HEK293 (cell line): ENCODE results near the gene ARIH1.
A peak's percentile ranks its signal among the peaks of the same experiment; 100 is the strongest.

ENCODE experiments used
- BCL11A ChIP-seq: fragments of 450-650 bp; formaldehyde crosslinking; IDR thresholded peaks from 2 replicates; pipeline ENCODE4 v1.5.1; 2016; ENCODE audit warnings: low read depth, missing biosample characterization, missing genetic modification characterization
- INSM2 ChIP-seq: fragments of 450-650 bp; formaldehyde crosslinking; IDR thresholded peaks from 2 replicates; pipeline ENCODE4 v1.5.1; 2016; ENCODE audit warnings: missing biosample characterization, missing genetic modification characterization
- KLF10 ChIP-seq: fragments of 450-650 bp; IDR thresholded peaks from 2 replicates; pipeline ENCODE4 v1.5.1; 2018; ENCODE audit warnings: missing biosample characterization, mild to moderate bottlenecking, missing genetic modification characterization
- KLF17 ChIP-seq: fragments of 450-650 bp; formaldehyde crosslinking; IDR thresholded peaks from 2 replicates; pipeline ENCODE4 v1.5.1; 2016; ENCODE audit warnings: missing biosample characterization, missing genetic modification characterization
- KLF8 ChIP-seq: fragments of 450-650 bp; formaldehyde crosslinking; IDR thresholded peaks from 2 replicates; pipeline ENCODE4 v1.5.1; 2016; ENCODE audit warnings: missing biosample characterization, missing genetic modification characterization
- KLF9 ChIP-seq: fragments of 450-650 bp; formaldehyde crosslinking; IDR thresholded peaks from 2 replicates; pipeline ENCODE4 v1.5.1; 2016; ENCODE audit warnings: missing biosample characterization, missing genetic modification characterization, low read depth
- OSR2 ChIP-seq: fragments of 450-650 bp; formaldehyde crosslinking; IDR thresholded peaks from 2 replicates; pipeline ENCODE4 v1.5.1; 2016; ENCODE audit warnings: missing biosample characterization, missing genetic modification characterization
- SP2 ChIP-seq: fragments of 450-650 bp; formaldehyde crosslinking; IDR thresholded peaks from 2 replicates; pipeline ENCODE4 v1.5.1; 2016; ENCODE audit warnings: missing biosample characterization, missing genetic modification characterization
- SP3 ChIP-seq: fragments of 450-650 bp; formaldehyde crosslinking; IDR thresholded peaks from 2 replicates; pipeline ENCODE4 v1.5.1; 2016; ENCODE audit warnings: missing biosample characterization, missing genetic modification characterization
- WT1 ChIP-seq: fragments of 450-650 bp; formaldehyde crosslinking; IDR thresholded peaks from 2 replicates; pipeline ENCODE4 v1.5.1; 2016; ENCODE audit warnings: missing biosample characterization, missing genetic modification characterization
- ZBTB20 ChIP-seq: fragments of 450-650 bp; formaldehyde crosslinking; IDR thresholded peaks from 2 replicates; pipeline ENCODE4 v1.5.1; 2016; ENCODE audit warnings: missing biosample characterization, missing genetic modification characterization
- ZBTB44 ChIP-seq: fragments of 450-650 bp; IDR thresholded peaks from 2 replicates; pipeline ENCODE4 v1.5.1; 2018; ENCODE audit warnings: missing biosample characterization, mild to moderate bottlenecking, missing genetic modification characterization
- ZEB2 ChIP-seq: fragments of 450-650 bp; formaldehyde crosslinking; IDR thresholded peaks from 2 replicates; pipeline ENCODE4 v1.5.1; 2016; ENCODE audit warnings: missing biosample characterization, missing genetic modification characterization
- ZNF10 ChIP-seq: fragments of 450-650 bp; formaldehyde crosslinking; IDR thresholded peaks from 2 replicates; pipeline ENCODE4 v1.5.1; 2017; ENCODE audit warnings: missing biosample characterization, missing genetic modification characterization
- ZNF335 ChIP-seq: fragments of 450-650 bp; formaldehyde crosslinking; conservative IDR thresholded peaks from 2 replicates; pipeline ENCODE4 v1.5.1; 2016; ENCODE audit warnings: missing biosample characterization, missing genetic modification characterization
- ZNF341 ChIP-seq: fragments of 450-650 bp; formaldehyde crosslinking; IDR thresholded peaks from 2 replicates; pipeline ENCODE4; 2016; ENCODE audit warnings: low read depth, missing biosample characterization, missing genetic modification characterization
- ZNF37A ChIP-seq: fragments of 450-650 bp; IDR thresholded peaks from 2 replicates; pipeline ENCODE4 v1.5.1; 2018; ENCODE audit warnings: missing biosample characterization, missing genetic modification characterization
- ZNF513 ChIP-seq: fragments of 450-650 bp; IDR thresholded peaks from 2 replicates; pipeline ENCODE4 v1.5.1; 2018; ENCODE audit warnings: missing biosample characterization, missing genetic modification characterization
- ZNF580 ChIP-seq: fragments of 450-650 bp; formaldehyde crosslinking; IDR thresholded peaks from 2 replicates; pipeline ENCODE4 v1.5.1; 2016; ENCODE audit warnings: missing biosample characterization, missing genetic modification characterization
- ZNF596 ChIP-seq: fragments of 450-650 bp; IDR thresholded peaks from 2 replicates; pipeline ENCODE4 v1.5.0; 2018; ENCODE audit warnings: missing biosample characterization, mild to moderate bottlenecking, missing genetic modification characterization, moderate library complexity
- ZNF629 ChIP-seq: fragments of 450-650 bp; formaldehyde crosslinking; IDR thresholded peaks from 2 replicates; pipeline ENCODE4 v1.5.1; 2017; ENCODE audit warnings: missing biosample characterization, missing genetic modification characterization
- ZXDB ChIP-seq: fragments of 450-650 bp; formaldehyde crosslinking; IDR thresholded peaks from 2 replicates; pipeline ENCODE4 v1.5.1; 2016; ENCODE audit warnings: missing biosample characterization, missing genetic modification characterization
- TF ChIP-seq, protein P1 (sequence below): fragments of 450-650 bp; formaldehyde crosslinking; IDR thresholded peaks from 2 replicates; pipeline ENCODE4 v1.5.1; 2016; ENCODE audit warnings: missing biosample characterization, missing genetic modification characterization

ARIH1 gene

DNA sequence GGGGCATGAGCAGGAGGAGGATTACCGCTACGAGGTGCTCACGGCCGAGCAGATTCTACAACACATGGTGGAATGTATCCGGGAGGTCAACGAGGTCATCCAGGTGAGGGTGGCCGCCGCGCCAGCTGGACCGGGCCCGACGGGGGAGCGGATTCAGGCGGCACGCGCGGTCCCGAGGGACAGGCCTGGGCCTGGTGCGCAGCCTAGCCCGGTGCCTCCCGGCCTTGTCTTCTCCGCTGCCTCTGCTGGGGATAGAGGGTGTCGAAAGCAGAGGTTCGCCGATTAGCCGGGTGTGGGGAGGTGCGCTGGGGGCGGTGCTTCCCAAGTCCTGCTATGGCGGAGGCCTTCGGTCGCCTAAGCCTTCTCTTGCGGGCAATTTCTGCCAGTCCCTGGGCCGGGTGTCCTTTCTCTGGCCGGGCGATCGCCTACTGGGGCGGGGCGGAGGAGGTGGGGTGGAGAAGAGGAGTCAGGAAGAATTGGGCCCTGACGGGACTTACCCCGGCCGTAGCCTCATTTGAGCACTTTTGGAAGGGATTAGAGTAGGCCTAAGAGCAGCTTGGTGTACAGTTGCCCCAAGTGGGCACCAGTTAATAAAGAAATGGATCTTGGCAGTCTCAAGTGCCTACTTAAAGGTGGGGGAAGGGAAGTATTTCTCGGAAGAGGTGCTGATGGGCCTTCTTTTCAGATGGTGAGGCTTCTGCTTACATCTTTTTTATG, 940 bp downstream of the ARIH1 start (continued):
- TF ChIP-seq, protein P1, sequence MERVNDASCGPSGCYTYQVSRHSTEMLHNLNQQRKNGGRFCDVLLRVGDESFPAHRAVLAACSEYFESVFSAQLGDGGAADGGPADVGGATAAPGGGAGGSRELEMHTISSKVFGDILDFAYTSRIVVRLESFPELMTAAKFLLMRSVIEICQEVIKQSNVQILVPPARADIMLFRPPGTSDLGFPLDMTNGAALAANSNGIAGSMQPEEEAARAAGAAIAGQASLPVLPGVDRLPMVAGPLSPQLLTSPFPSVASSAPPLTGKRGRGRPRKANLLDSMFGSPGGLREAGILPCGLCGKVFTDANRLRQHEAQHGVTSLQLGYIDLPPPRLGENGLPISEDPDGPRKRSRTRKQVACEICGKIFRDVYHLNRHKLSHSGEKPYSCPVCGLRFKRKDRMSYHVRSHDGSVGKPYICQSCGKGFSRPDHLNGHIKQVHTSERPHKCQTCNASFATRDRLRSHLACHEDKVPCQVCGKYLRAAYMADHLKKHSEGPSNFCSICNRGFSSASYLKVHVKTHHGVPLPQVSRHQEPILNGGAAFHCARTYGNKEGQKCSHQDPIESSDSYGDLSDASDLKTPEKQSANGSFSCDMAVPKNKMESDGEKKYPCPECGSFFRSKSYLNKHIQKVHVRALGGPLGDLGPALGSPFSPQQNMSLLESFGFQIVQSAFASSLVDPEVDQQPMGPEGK (tag by site-specific recombination), result peak; percentile 86
- peak; percentile 49 for TF ChIP-seq WT1 (tag by site-specific recombination)
- no peak for TF ChIP-seq ZNF513 (tag by site-specific recombination)
- TF ChIP-seq ZNF341, result peak; percentile 71
- peak; percentile 58 for TF ChIP-seq KLF9 (tag by site-specific recombination)
- TF ChIP-seq INSM2, result peak; percentile 29
- peak; percentile 68; the same call in 1 of the 2 replicates for TF ChIP-seq ZNF10 (tag by site-specific recombination)
- TF ChIP-seq KLF8, result peak; percentile 60; the same call in 1 of the 2 replicates
- TF ChIP-seq OSR2 (tag by site-specific recombination), result no peak
- TF ChIP-seq ZNF629 (tag by site-specific recombination), result peak; percentile 55
- peak; percentile 74 for TF ChIP-seq ZXDB
- no peak for TF ChIP-seq KLF10 (tag by site-specific recombination)
- peak; percentile 97 for TF ChIP-seq ZNF335 (tag by site-specific recombination)
- no peak for TF ChIP-seq ZNF596 (tag by site-specific recombination)
- TF ChIP-seq BCL11A (tag by site-specific recombination), result peak; percentile 30
- no peak for TF ChIP-seq ZNF37A
- TF ChIP-seq ZEB2, result peak; percentile 96
- peak; percentile 77 for TF ChIP-seq SP2
- TF ChIP-seq ZBTB20, result peak; percentile 87
- no peak for TF ChIP-seq ZBTB44
- TF ChIP-seq ZNF580 (tag by site-specific recombination), result 0 out of 2 replicates have a peak, but pooled peaks have one; percentile 58
- TF ChIP-seq KLF17 (tag by site-specific recombination), result peak; percentile 59
- peak; percentile 76 for TF ChIP-seq SP3 (tag by site-specific recombination)
